Cardiac muscle cell (in vitro differentiated cells and primary cell): ENCODE results near the gene HOXC10. TPM values are rescaled to one million over a fixed set of nuclear protein-coding genes. Genes with fewer than 3 reads are reported as not detected.

Experiments
- DNase-seq, 2 donors: peaks; one replicate each; pipeline versions ENCODE4 v3.0.0 to v3.0.0-alpha.2; 2010 to 2017; ENCODE audit warnings: low read depth in 1 of 2, low spot score in 1 of 2
- H3K27ac ChIP-seq: fragments of 200-600 bp; sonication (generic); 2 replicates; pipeline ENCODE4 v1.5.1; 2016
- H3K27me3 ChIP-seq: fragments of 200-600 bp; sonication (generic); 2 replicates; pipeline ENCODE4 v1.6.0; 2016; ENCODE audit warnings: control low read depth
- H3K36me3 ChIP-seq: fragments of 200-600 bp; sonication (generic); 2 replicates; pipeline ENCODE4 v1.5.1; 2016; ENCODE audit warnings: control low read depth
- H3K4me1 ChIP-seq: fragments of 200-600 bp; sonication (generic); 2 replicates; pipeline ENCODE4 v1.8.1; 2017; ENCODE audit warnings: low read depth, mild to moderate bottlenecking, mixed run types
- H3K4me3 ChIP-seq: fragments of 200-600 bp; sonication (generic); 2 replicates; pipeline ENCODE4 v1.5.1; 2016; ENCODE audit warnings: mild to moderate bottlenecking
- H3K9me3 ChIP-seq: fragments of 200-600 bp; sonication (generic); 2 replicates; pipeline ENCODE4 v1.5.1; 2017; ENCODE audit warnings: low read depth, mild to moderate bottlenecking, control low read depth
- CTCF ChIP-seq: IDR thresholded peaks from 2 replicates; pipeline ENCODE4 v1.5.1; 2012; ENCODE audit warnings: low read depth, mild to moderate bottlenecking, low read length
- polyA plus RNA-seq: library from polyadenylated mRNA; unstranded; fragments of >200 nt; fragmentation: Nextera tagmentation; extraction: Ambion mirVana; gene quantifications from 2 replicates; pipeline ENCODE4 v1.2.1, GENCODE V29; 2016
- total RNA-seq: library from RNA; depleted of rRNA; stranded (reverse); fragments of >200 nt; gene quantifications from 2 replicates; pipeline ENCODE4 v1.2.3, GENCODE V29; 2016

Gene HOXC10
- total and polyA plus RNA-seq, 2 experiments from 2014 or later, result not detected

- Histone ChIP-seq H3K27me3 (peaks cover 100% of the 10 kb centered on the region), H3K36me3 (no peaks in the 10 kb centered on the region), H3K4me1 (peaks cover 4% of the 10 kb centered on the region), H3K27ac (no peak overlapping the region), H3K9me3 (no peaks in the 10 kb centered on the region), H3K4me3 (peak overlapping the region; percentile 11)
- no peak for TF ChIP-seq CTCF
- peak; percentile 41 to 43 for DNase-seq
Observed at GRCh38 chr12:54030889-54031471, 46.0 kb downstream of the HOXC10 start.

DNA sequence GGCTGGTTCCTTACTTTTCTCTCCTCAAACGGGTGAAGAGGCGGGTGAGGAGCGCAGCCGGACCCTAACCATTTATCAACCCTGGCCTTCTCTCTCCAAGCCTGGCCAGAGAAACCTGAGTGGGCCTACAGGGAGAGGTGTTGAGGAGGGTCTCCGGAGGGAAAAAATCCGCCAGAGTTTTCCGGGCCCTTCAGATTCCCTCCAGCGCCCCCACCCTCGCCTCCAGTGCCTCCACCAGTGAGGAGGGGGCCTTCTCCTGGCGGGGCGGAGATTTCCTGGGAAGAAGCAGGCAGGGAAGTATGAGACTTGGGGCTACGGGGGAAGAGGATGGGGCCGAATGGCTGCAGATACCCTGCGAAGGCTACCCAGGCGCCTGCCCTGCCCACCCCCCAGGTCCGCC is 46.5 kb downstream of the HOXC10 start:
- no peak for TF ChIP-seq CTCF
- peaks cover 100% of the 10 kb centered on the region for H3K27me3 ChIP-seq
- peaks cover 4% of the 10 kb centered on the region for H3K4me1 ChIP-seq
- DNase-seq, result no peak
- H3K4me3 ChIP-seq, result no peak overlapping the region
- no peaks in the 10 kb centered on the region for H3K36me3 ChIP-seq
- H3K9me3 ChIP-seq, result no peaks in the 10 kb centered on the region
- H3K27ac ChIP-seq, result no peak overlapping the region

DNA sequence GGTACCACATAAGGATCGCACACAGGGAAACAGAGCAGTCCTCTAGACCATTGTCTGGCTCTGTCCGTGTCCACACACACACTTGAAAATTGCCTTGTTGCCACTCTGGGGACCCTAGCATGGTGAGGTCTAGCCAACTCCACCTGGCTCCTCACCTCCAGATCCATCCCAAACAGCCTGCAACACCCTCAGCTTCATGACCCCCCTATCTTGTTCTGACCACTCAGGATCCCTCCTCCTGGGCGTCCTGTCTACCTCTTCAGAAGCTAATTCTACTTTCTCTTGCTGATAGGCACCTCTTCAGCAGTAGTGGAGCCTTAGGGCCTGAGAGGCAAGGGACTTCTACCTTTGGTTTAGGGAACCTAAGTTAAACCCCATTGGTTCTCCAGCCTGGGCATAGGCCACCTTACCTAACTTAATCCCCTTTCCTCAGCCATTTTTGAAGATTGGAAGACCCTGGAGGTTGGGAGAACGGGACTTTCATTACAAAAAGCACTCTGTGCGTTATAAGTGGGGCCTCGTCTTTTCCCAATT is 47.2 kb downstream of the HOXC10 start:
- no peaks in the 10 kb centered on the region for H3K9me3 ChIP-seq
- DNase-seq, result no peak
- no peak overlapping the region for H3K4me3 ChIP-seq
- H3K27me3 ChIP-seq, result peaks cover 100% of the 10 kb centered on the region
- TF ChIP-seq CTCF, result no peak
- H3K4me1 ChIP-seq, result peaks cover 4% of the 10 kb centered on the region
- no peak overlapping the region for H3K27ac ChIP-seq
- no peaks in the 10 kb centered on the region for H3K36me3 ChIP-seq

DNA sequence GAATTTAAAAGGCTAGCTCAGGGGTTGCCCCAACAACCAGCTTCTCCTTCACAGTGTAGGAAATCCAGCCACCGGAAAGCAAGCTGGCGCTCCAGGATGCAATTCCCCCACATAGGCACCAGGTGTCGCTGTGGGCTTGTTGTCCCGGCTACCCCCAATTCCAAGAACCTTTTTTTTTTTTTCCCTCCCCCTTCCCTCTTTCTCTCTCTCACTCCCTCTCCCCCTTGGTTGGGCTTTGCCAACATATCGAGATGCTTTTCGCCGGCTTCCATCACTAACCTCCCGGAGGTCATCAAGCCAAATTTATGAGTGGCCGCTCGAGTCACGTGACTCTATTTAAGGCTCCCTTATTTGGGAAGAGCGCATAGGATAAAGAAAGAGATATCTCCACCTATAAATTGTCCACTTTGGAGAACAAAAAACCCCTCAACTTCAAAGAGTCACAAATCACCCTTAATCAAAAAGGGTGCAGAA is 47.7 kb downstream of the HOXC10 start, which contains the start of gene HOXC5:
Gene HOXC5, plus strand, starts transcription at position 424 of the 474 bp plus-strand sequence. CDS start 73 bp downstream, outside the sequence.
- no peak within 1 kb of the TSS for H3K27ac ChIP-seq
- peak within 1 kb of the TSS; percentile 10 for H3K4me3 ChIP-seq
- H3K36me3 ChIP-seq, result no peaks in the 10 kb centered on the region
- peak; percentile 69 to 72 for DNase-seq
- H3K27me3 ChIP-seq, result peaks cover 100% of the 10 kb centered on the region
- TF ChIP-seq CTCF, result peak; percentile 96
- peaks cover 4% of the 10 kb centered on the region for H3K4me1 ChIP-seq
- no peaks in the 10 kb centered on the region for H3K9me3 ChIP-seq

GRCh38 chr12:54033106-54033979 is 48.4 kb downstream of the HOXC10 start:
- Histone ChIP-seq H3K4me1 (peaks cover 4% of the 10 kb centered on the region), H3K27me3 (peaks cover 100% of the 10 kb centered on the region), H3K4me3 (peak overlapping the region; percentile 10), H3K36me3 (no peaks in the 10 kb centered on the region), H3K27ac (no peak overlapping the region), H3K9me3 (no peaks in the 10 kb centered on the region)
- no peak for TF ChIP-seq CTCF
- DNase-seq, result no peak
